Adipocyte (in vitro differentiated cells): ENCODE results near the gene PDE9A.

ENCODE experiments used
- DNase-seq: peaks from one replicate; pipeline ENCODE4 v3.0.0-alpha.2; 2015; ENCODE audit warnings: low read depth
- H3K27me3 ChIP-seq: replicated peaks from 2 replicates; pipeline ENCODE4 v1.7.0; 2013; ENCODE audit warnings: mild to moderate bottlenecking, low read length, moderate library complexity; ENCODE audit not compliant: control insufficient read depth, insufficient read depth
- H3K36me3 ChIP-seq: 2 replicates; pipeline ENCODE4 v1.7.0; 2013; ENCODE audit warnings: low read length, mild to moderate bottlenecking, moderate library complexity; ENCODE audit not compliant: control insufficient read depth, insufficient read depth, severe bottlenecking
- H3K4me1 ChIP-seq: 2 replicates; pipeline ENCODE4 v1.7.0; 2013; ENCODE audit warnings: mild to moderate bottlenecking, low read length, moderate library complexity; ENCODE audit not compliant: control insufficient read depth, insufficient read depth
- H3K4me3 ChIP-seq: 2 replicates; pipeline ENCODE4 v1.7.0; 2013; ENCODE audit warnings: mild to moderate bottlenecking, low read length, moderate library complexity
- H3K9ac ChIP-seq: 2 replicates; pipeline ENCODE4 v1.7.0; 2013; ENCODE audit warnings: mild to moderate bottlenecking, low read length, moderate library complexity
- H3K9me3 ChIP-seq: 2 replicates; pipeline ENCODE4 v1.7.0; 2013; ENCODE audit warnings: mild to moderate bottlenecking, low read length, moderate library complexity; ENCODE audit not compliant: control insufficient read depth

Gene PDE9A

DNA sequence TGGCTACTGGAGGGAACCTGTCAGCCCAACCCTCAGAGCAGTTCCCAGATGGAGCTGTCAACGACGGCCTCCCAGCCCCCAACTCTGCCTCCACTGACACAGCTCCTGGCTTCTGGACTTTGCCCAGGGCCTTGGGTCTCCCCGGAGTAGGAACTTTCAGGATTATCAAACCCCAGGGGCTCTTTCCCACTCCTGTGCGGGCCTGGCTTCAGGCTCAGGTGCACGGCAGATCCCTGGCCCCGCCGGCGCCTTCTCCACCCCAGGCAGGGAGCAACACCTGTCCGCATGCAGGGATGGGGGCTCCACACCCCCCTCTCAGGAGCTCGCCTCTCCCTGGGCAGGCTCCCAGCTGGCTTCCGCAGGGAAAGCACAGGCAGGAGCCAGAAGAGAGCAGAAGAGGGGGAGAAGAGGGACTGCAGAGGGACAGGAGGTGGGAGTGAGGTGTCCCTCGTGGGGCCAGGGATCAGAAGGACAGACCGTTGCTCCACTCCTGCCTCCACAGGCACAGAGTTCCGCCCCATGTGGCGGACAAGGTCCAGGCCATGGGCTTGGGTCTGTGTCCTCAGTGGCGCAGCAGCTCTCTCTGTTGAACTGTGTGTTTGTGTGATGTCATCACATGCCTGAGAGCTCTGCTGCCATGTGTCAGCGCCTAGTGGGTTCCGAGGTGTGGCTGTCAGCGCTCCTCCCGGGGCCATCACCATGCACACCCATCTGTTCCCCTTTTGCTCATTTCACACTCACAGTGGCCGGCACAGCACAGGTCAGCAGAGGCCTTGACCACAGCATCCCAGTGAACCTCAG lies 107.7 kb downstream of the PDE9A start:
- Histone ChIP-seq H3K27me3 (peaks cover 11% of the 10 kb centered on the region), H3K9me3 (no peaks in the 10 kb centered on the region), H3K4me1 (no peaks in the 10 kb centered on the region), H3K36me3 (no peaks in the 10 kb centered on the region), H3K4me3 (no peak overlapping the region), H3K9ac (no peak overlapping the region)
- DNase-seq: no peak

DNA sequence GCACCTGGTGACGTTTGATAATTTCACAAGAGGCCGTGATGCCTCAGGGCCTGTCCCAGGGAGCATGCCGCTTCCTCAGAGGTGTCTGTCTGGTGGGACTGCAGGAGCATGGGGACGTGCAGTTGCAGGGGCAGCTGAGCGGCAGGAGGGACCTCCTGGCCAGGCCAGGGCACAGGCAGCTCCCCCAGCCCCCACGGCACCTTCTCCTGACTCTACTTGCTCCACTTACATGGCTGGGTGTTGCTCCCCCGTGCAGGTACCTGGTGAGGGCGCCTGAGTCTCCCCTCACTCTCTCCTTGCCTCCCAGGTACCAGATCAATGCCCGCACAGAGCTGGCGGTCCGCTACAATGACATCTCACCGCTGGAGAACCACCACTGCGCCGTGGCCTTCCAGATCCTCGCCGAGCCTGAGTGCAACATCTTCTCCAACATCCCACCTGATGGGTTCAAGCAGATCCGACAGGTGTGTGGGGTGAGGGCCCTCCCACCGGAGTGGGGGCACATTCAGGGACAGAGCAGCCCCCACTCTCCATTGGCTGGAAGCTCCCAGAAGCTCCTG lies 108.4 kb downstream of the PDE9A start:
- no peak for DNase-seq
- Histone ChIP-seq H3K9ac (no peak overlapping the region), H3K9me3 (no peaks in the 10 kb centered on the region), H3K4me1 (no peaks in the 10 kb centered on the region), H3K4me3 (no peak overlapping the region), H3K36me3 (no peaks in the 10 kb centered on the region), H3K27me3 (peaks cover 11% of the 10 kb centered on the region)

DNA sequence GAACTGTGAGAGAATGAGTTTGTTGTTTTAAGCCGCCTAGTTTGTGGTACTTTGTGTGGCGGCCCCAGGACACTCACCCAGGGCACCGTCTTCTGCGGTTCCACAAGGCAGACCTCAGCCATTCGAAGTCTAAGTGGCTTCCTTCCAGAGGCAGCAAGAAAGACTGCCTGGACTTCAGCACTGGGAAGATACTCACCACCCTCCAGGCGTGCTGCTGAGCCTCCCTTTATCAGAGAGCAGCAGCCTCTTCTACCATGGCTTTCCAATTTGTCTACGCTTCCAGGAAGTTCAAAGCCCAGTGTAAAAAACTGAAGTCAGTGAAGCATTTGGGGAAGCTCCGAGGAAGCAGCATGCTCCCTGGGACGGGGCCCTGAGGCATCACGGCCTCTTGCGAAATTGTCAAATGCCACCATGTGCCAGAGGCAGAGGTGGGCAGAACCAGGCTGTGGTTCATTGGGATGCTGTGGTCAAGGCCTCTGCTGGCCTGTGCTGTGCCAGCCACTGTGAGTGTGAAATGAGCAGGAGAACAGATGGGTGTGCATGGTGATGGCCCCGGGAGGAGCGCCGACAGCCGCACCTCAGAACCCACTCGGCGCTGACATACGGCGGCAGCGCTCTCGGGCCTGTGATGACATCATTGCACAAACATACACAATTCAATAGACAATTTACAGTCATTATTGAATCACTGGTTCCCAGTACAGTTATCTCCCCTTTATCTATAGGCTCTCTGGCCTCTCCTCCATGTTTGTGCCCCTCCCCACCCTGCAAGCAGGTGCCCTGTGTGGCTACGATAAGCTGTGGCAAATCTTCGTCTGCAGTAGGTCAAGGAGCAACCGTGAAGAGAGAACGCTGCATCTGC lies 110.4 kb downstream of the PDE9A start:
- DNase-seq: no peak
- Histone ChIP-seq H3K4me1 (no peaks in the 10 kb centered on the region), H3K9ac (no peak overlapping the region), H3K4me3 (no peak overlapping the region), H3K36me3 (no peaks in the 10 kb centered on the region), H3K27me3 (peaks cover 12% of the 10 kb centered on the region), H3K9me3 (no peaks in the 10 kb centered on the region)

DNA sequence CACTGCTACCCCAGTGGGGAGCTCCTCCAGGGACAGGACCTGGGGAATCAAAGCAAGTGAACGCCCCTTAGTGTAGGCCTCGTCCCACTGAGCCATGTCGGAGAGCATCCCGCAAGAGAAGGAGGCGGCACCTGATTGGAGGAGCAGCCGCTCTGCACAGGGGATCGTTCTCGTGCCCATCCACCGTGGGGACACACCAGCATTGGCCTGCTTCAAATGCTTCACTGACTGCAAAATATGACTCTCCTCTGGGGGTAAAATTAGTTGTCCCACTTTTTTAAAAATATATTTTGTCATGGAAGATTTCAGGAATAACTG lies 111.0 kb downstream of the PDE9A start:
- H3K9ac ChIP-seq: no peak overlapping the region
- no peak for DNase-seq
- no peaks in the 10 kb centered on the region for H3K9me3 ChIP-seq
- no peaks in the 10 kb centered on the region for H3K36me3 ChIP-seq
- peaks cover 6% of the 10 kb centered on the region for H3K27me3 ChIP-seq
- H3K4me3 ChIP-seq: no peak overlapping the region
- no peaks in the 10 kb centered on the region for H3K4me1 ChIP-seq

DNA sequence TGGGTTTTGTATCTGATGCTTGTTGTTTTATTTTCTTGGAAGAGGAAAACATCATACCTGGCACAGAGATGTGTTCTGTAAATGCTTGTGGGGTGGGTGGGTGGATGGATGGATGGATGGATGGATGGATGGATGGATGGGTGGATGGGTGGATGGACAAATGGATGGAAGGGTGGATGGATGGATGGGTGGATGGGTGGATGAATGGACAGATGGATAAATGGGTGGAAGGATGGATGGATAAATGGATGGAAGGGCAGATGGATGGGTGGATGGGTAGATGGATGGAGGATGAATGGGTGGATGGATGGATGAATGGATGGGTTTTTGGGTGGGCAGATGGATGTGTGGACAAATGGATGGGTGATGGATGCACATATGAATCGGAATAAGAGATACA lies 111.5 kb downstream of the PDE9A start:
- no peak overlapping the region for H3K9ac ChIP-seq
- H3K27me3 ChIP-seq: peaks cover 4% of the 10 kb centered on the region
- no peak for DNase-seq
- no peaks in the 10 kb centered on the region for H3K4me1 ChIP-seq
- no peaks in the 10 kb centered on the region for H3K36me3 ChIP-seq
- no peaks in the 10 kb centered on the region for H3K9me3 ChIP-seq
- H3K4me3 ChIP-seq: no peak overlapping the region

DNA sequence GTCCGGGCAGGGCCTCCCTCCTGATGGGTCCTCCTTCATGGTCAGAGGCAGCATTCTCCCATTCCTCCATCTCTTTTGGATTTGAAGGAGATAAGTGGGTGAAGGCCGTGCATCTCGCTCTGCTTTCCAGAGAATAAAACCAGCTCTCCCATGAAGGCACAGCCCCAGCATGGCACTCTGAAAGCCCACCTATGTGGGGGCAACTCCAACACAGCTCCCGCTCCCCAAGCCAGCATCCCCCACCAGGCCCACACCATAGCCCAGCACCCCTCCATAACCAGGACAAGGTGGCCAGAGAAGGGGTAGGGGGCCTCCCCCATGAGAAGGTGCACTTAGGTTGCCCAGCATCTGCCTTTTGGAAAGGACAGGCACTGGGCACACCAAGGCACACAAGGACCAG lies 112.2 kb downstream of the PDE9A start:
- Histone ChIP-seq H3K27me3 (peaks cover 4% of the 10 kb centered on the region), H3K36me3 (no peaks in the 10 kb centered on the region), H3K4me3 (no peak overlapping the region), H3K4me1 (no peaks in the 10 kb centered on the region), H3K9ac (no peak overlapping the region), H3K9me3 (no peaks in the 10 kb centered on the region)
- DNase-seq: no peak

DNA sequence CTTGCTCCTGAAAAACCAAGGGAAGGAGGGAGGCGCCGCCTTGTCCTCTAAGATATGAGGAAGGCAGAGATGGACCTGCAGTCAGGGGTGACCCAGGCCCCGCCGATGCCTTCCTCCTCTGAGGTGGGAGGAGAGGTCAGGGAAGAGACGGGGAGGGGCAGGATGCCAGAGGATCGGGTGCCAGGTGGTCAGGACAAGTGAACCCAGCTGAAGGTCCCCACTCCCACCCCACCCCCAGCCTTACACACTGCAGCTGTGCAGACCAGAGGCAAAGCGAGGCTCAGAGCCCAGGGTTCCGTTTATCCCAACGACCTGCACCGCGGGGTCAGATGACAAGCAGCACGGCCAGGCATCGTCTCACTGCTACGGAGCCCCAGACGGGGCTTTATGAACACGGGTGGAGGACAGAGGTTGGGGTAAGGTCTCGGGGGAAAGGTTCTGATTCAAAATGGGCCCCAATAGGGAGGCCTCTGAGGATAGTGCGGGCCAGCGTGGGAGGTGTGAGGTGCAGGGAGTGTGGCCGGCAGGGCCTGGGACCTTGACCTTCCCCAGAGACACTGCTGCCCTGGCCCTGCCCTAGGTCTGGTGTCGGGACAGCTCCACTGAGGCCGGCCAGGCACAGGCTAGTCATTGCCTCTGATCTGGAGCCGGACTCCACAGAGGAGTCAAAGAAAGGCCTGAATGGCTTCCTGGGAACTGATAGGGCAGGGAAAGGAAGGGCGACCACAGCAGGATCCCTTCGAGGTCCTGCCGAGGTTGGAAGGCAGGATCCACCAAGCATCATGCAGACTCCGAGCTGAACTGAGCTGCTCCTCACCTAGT lies 113.5 kb downstream of the PDE9A start:
- no peak for DNase-seq
- no peaks in the 10 kb centered on the region for H3K9me3 ChIP-seq
- no peak overlapping the region for H3K4me3 ChIP-seq
- H3K4me1 ChIP-seq: no peaks in the 10 kb centered on the region
- H3K9ac ChIP-seq: no peak overlapping the region
- H3K36me3 ChIP-seq: no peaks in the 10 kb centered on the region
- peaks cover 7% of the 10 kb centered on the region for H3K27me3 ChIP-seq

DNA sequence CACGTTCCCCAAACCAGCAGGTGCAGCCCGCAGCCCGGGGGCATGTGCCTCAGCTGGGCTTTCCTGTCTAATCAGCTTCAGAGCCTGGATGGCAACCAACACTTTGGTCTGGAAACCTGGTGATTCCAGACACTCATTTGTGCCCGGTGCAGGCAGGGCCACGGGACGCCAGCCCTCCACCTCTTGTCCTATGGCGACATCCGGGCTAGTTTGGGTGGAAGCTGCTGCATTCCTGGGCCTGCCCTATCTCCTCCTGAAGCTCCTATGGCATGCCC lies 114.1 kb downstream of the PDE9A start:
- peaks cover 7% of the 10 kb centered on the region for H3K27me3 ChIP-seq
- H3K36me3 ChIP-seq: no peaks in the 10 kb centered on the region
- DNase-seq: no peak
- H3K4me3 ChIP-seq: no peak overlapping the region
- no peaks in the 10 kb centered on the region for H3K4me1 ChIP-seq
- H3K9ac ChIP-seq: no peak overlapping the region
- H3K9me3 ChIP-seq: no peaks in the 10 kb centered on the region

DNA sequence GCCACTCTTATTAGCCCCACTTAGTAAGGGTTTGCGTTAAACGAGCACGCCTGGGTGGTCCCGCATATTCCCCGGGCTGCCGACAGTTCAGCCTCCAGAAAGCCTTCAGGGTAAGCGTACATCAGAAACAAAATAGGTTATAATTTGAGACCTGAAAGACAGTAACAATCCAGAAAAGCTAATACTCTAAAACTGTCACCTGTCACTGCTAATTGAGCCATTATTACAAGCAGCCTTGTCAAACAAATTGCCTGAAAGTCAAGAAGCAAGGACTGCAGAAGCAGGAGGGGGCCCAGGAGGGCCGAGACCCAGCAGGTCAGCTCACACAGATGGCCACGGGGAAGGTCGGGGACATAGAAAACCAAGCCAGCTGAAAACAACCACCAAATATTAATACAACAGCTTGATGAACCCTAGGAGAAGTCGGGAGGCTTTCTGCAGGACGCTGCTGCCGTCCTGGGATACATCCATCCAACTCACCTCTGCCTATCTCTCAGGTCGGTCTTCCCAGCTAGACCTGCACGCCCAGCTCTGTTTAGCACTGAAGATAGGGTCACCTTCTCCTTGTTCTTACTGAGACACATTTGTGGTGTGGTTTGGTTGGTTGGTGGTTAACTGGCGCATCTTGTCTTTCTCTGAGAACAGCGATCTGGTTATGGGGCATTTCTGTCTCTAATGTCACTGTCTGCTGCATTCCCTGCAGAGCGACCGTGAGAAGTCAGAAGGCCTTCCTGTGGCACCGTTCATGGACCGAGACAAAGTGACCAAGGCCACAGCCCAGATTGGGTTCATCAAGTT lies 115.1 kb downstream of the PDE9A start:
- DNase-seq: no peak
- Histone ChIP-seq H3K27me3 (peaks cover 7% of the 10 kb centered on the region), H3K4me3 (no peak overlapping the region), H3K36me3 (no peaks in the 10 kb centered on the region), H3K9ac (no peak overlapping the region), H3K9me3 (no peaks in the 10 kb centered on the region), H3K4me1 (no peaks in the 10 kb centered on the region)

DNA sequence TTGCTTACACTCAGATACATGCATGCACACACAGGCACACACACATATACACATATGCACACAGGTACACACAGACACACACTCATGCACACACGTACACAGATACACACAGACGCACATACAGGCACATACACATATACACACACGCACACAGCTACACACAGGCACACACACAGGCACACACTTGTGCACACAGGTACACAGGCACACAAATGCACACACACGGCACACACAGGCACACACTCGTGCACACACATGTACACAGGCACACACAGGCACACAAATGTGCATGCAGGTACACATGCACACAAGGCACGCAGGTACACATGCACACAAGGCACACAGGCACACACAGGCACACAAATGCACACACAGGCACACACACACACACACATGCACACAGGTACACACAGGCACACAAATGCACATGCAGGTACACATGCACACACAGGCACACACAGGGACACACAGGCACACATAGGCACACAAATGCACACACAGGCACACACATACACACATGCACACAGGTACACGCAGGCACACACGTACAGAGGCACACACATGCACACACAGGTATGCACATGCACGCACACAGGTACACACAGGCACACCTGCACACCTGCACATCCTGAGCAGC lies 115.9 kb downstream of the PDE9A start:
- H3K4me3 ChIP-seq: no peak overlapping the region
- H3K36me3 ChIP-seq: no peaks in the 10 kb centered on the region

More for the DNA sequence above, 115.9 kb downstream of the PDE9A start:
- H3K4me1 ChIP-seq: no peaks in the 10 kb centered on the region
- no peak overlapping the region for H3K9ac ChIP-seq
- no peaks in the 10 kb centered on the region for H3K9me3 ChIP-seq
- DNase-seq: no peak
- H3K27me3 ChIP-seq: peaks cover 7% of the 10 kb centered on the region
